H9 (cell line): Measurements from ENCODE around the gene SIL1. TPM values are rescaled to one million over a fixed set of nuclear protein-coding genes. Genes with fewer than 3 reads are reported as not detected.

Experiments used
- DNase-seq: peaks from one replicate; pipeline ENCODE4 v3.0.0-alpha.2; 2017
- H2AFZ ChIP-seq: one replicate; pipeline ENCODE4 v1.6.1; 2013; ENCODE audit warnings: mild to moderate bottlenecking, low read length, control low read depth, moderate library complexity
- H2AK5ac ChIP-seq: 2 replicates; pipeline ENCODE4 v1.6.1; 2013; ENCODE audit warnings: low read length, control low read depth, mixed read lengths; ENCODE audit not compliant: insufficient read length
- H2BK120ac ChIP-seq: one replicate; pipeline ENCODE4 v1.6.1; 2013; ENCODE audit warnings: low read depth, mild to moderate bottlenecking, low read length, control low read depth, inconsistent platforms; ENCODE audit not compliant: poor library complexity, severe bottlenecking
- H2BK12ac ChIP-seq: 2 replicates; pipeline ENCODE4 v1.6.1; 2013; ENCODE audit warnings: low read length, control low read depth, mixed read lengths, low read depth; ENCODE audit not compliant: insufficient read length
- H2BK15ac ChIP-seq: 2 replicates; pipeline ENCODE4 v1.6.1; 2013; ENCODE audit warnings: low read depth, low read length, control low read depth
- H2BK20ac ChIP-seq: one replicate; pipeline ENCODE4 v1.6.1; 2013; ENCODE audit warnings: low read depth, mild to moderate bottlenecking, low read length, control low read depth, inconsistent platforms; ENCODE audit not compliant: poor library complexity, severe bottlenecking
- H2BK5ac ChIP-seq: 2 replicates; pipeline ENCODE4 v1.6.1; 2013; ENCODE audit warnings: low read length, control low read depth, mixed read lengths; ENCODE audit not compliant: insufficient read length
- H3K14ac ChIP-seq: 2 replicates; pipeline ENCODE4 v1.6.1; 2013; ENCODE audit warnings: low read length, control low read depth; ENCODE audit not compliant: insufficient read depth
- H3K18ac ChIP-seq: 2 replicates; pipeline ENCODE4 v1.6.1; 2013; ENCODE audit warnings: low read depth, mild to moderate bottlenecking, mixed read lengths, low read length, control low read depth; ENCODE audit not compliant: insufficient read length
- H3K23ac ChIP-seq: 2 replicates; pipeline ENCODE4 v1.6.1; 2013; ENCODE audit warnings: low read length, control low read depth, mixed read lengths, low read depth; ENCODE audit not compliant: insufficient read length
- H3K23me2 ChIP-seq: 2 replicates; pipeline ENCODE4 v1.6.1; 2013; ENCODE audit warnings: low read depth, mild to moderate bottlenecking, mixed read lengths, low read length, control low read depth; ENCODE audit not compliant: insufficient read length, poor library complexity, severe bottlenecking
- H3K27ac ChIP-seq: 2 replicates; pipeline ENCODE4 v1.5.1; 2013; ENCODE audit warnings: low read length, control low read depth, mixed read lengths, low read depth; ENCODE audit not compliant: insufficient read length
- H3K27me3 ChIP-seq: 2 replicates; pipeline ENCODE4 v1.6.1; 2013; ENCODE audit warnings: low read length, control low read depth, inconsistent platforms; ENCODE audit not compliant: insufficient read depth
- H3K4ac ChIP-seq: 2 replicates; pipeline ENCODE4 v1.6.1; 2013; ENCODE audit warnings: low read depth, mild to moderate bottlenecking, control low read depth, inconsistent platforms, low read length, moderate library complexity
- H3K4me1 ChIP-seq: 2 replicates; pipeline ENCODE4 v1.6.1; 2013; ENCODE audit warnings: low read length, control low read depth, inconsistent platforms; ENCODE audit not compliant: insufficient read depth
- H3K4me2 ChIP-seq: 2 replicates; pipeline ENCODE4 v1.6.1; 2013; ENCODE audit warnings: low read length, control low read depth, mixed read lengths; ENCODE audit not compliant: insufficient read length, insufficient read depth
- H3K56ac ChIP-seq: 2 replicates; pipeline ENCODE4 v1.6.1; 2013; ENCODE audit warnings: low read depth, mild to moderate bottlenecking, mixed read lengths, low read length, control low read depth; ENCODE audit not compliant: insufficient read length
- H3K79me1 ChIP-seq: 2 replicates; pipeline ENCODE4 v1.6.1; 2013; ENCODE audit warnings: low read depth, mild to moderate bottlenecking, moderate library complexity, low read length, control low read depth, inconsistent platforms; ENCODE audit not compliant: insufficient read depth, poor library complexity, severe bottlenecking
- H3K79me2 ChIP-seq: 2 replicates; pipeline ENCODE4 v1.6.1; 2013; ENCODE audit warnings: low read length, control low read depth, inconsistent platforms; ENCODE audit not compliant: insufficient read depth
- H3K9ac ChIP-seq: 2 replicates; pipeline ENCODE4 v1.6.1; 2013; ENCODE audit warnings: low read length, control low read depth, mixed read lengths; ENCODE audit not compliant: insufficient read length; ENCODE audit errors: extremely low read depth
- H3K9me3 ChIP-seq: one replicate; pipeline ENCODE4 v1.6.1; 2013; ENCODE audit warnings: low read depth, low read length, inconsistent platforms; ENCODE audit not compliant: control insufficient read depth
- H3T11ph ChIP-seq: one replicate; pipeline ENCODE4 v1.6.1; 2013; ENCODE audit warnings: mild to moderate bottlenecking, low read length, control low read depth, inconsistent platforms
- H4K20me1 ChIP-seq: one replicate; pipeline ENCODE4 v1.6.1; 2013; ENCODE audit not compliant: control insufficient read depth, insufficient read length, insufficient read depth
- H4K5ac ChIP-seq: 2 replicates; pipeline ENCODE4 v1.6.1; 2013; ENCODE audit warnings: low read depth, mild to moderate bottlenecking, mixed read lengths, low read length, control low read depth; ENCODE audit not compliant: insufficient read length
- H4K8ac ChIP-seq: replicated peaks from 2 replicates; pipeline ENCODE4 v1.6.1; 2013; ENCODE audit warnings: low read length, control low read depth, mixed read lengths, low read depth; ENCODE audit not compliant: insufficient read length
- H4K91ac ChIP-seq: 2 replicates; pipeline ENCODE4 v1.6.1; 2013; ENCODE audit warnings: low read depth, mild to moderate bottlenecking, moderate library complexity, mixed read lengths, low read length, control low read depth; ENCODE audit not compliant: insufficient read length
- H3K27ac Mint-ChIP-seq, 3 experiments: 2 replicates in 2 of 3; 3 replicates in 1 of 3; pipeline ENCODE4 v1.8.0; 2020 to 2021; ENCODE audit warnings: mixed read lengths in 3 of 3, mild to moderate bottlenecking in 1 of 3, moderate library complexity in 1 of 3
- H3K27me3 Mint-ChIP-seq: 2 replicates; pipeline ENCODE4 v1.8.0; 2021; ENCODE audit warnings: low read depth, mild to moderate bottlenecking, moderate library complexity, mixed read lengths
- H3K36me3 Mint-ChIP-seq, 3 experiments: 2 replicates in 2 of 3; 3 replicates in 1 of 3; pipeline ENCODE4 v1.8.0; 2020 to 2021; ENCODE audit warnings: low read depth in 3 of 3, mixed read lengths in 3 of 3; ENCODE audit not compliant: insufficient read depth in 1 of 3
- H3K4me1 Mint-ChIP-seq, 2 experiments: 2 replicates each; pipeline ENCODE4 v1.8.0; 2020; ENCODE audit warnings: mixed read lengths in 2 of 2
- H3K4me3 Mint-ChIP-seq, 2 experiments: 2 replicates in 1 of 2; 3 replicates in 1 of 2; pipeline ENCODE4 v1.8.0; 2020 to 2021; ENCODE audit warnings: mild to moderate bottlenecking in 2 of 2, mixed read lengths in 2 of 2, moderate library complexity in 1 of 2
- H3K9me3 Mint-ChIP-seq, 2 experiments: 2 replicates in 1 of 2; 3 replicates in 1 of 2; pipeline ENCODE4 v1.8.0; 2020; ENCODE audit warnings: mild to moderate bottlenecking in 2 of 2, mixed read lengths in 2 of 2, moderate library complexity in 1 of 2
- CTCF ChIP-seq: fragments of 200-600 bp; sonication (generic); conservative IDR thresholded peaks from 3 replicates; pipeline ENCODE4 v1.8.0; 2021; ENCODE audit warnings: antibody characterized with exemption, mild to moderate bottlenecking
- WGBS: extraction: QIAGEN DNeasy Blood & Tissue Kit; methylation state at CpG from one replicate; pipeline ENCODE4 v1.1.7; 2013; ENCODE audit warnings: missing lambda C conversion rate, low lambda C conversion rate, mixed read lengths; ENCODE audit not compliant: insufficient read length; ENCODE audit errors: extremely low coverage; 5-methylcytosine and 5-hydroxymethylcytosine counted together
- total RNA-seq: library from RNA; stranded (reverse); gene quantifications from 2 replicates; pipeline ENCODE4 v1.2.1, GENCODE V29; 2021

Gene SIL1
- total RNA-seq, 1 experiment from 2014 or later = 10.6 TPM

GRCh38 chr5:138914338-138914737 lies 283.8 kb downstream of the SIL1 start:
- no peak overlapping the region for H3T11ph ChIP-seq
- no peak overlapping the region for H2BK15ac ChIP-seq
- H3K9me3 Mint-ChIP-seq = no peaks in the 10 kb centered on the region
- H3K18ac ChIP-seq = no peak overlapping the region
- H3K9me3 ChIP-seq = no peaks in the 10 kb centered on the region
- no peak overlapping the region; a peak in 1 of 7 replicates for H3K27ac Mint-ChIP-seq
- no peak overlapping the region for H3K14ac ChIP-seq
- no peak for DNase-seq
- H3K23me2 ChIP-seq = no peaks in the 10 kb centered on the region
- H3K79me2 ChIP-seq = no peaks in the 10 kb centered on the region
- no CpG with 5 or more reads among the region's 3 CpGs for WGBS
- no peak overlapping the region for H4K8ac ChIP-seq
- no peak overlapping the region for H4K91ac ChIP-seq
- H3K27me3 ChIP-seq = no peaks in the 10 kb centered on the region
- H3K56ac ChIP-seq = no peak overlapping the region
- no peaks in the 10 kb centered on the region for H3K4me1 ChIP-seq
- H3K27ac ChIP-seq = no peak overlapping the region
- peaks cover 6 to 54% (median 49%) of the 10 kb centered on the region in 3 experiments; a peak in 6 of 7 replicates for H3K36me3 Mint-ChIP-seq
- H4K5ac ChIP-seq = no peak overlapping the region
- H2BK120ac ChIP-seq = no peak overlapping the region
- TF ChIP-seq CTCF = no peak
- H2BK20ac ChIP-seq = no peak overlapping the region
- H3K79me1 ChIP-seq = peaks cover 4% of the 10 kb centered on the region
- no peak overlapping the region for H2AK5ac ChIP-seq
- H2AFZ ChIP-seq = no peak overlapping the region
- H3K4me2 ChIP-seq = no peak overlapping the region
- no peak overlapping the region for H3K9ac ChIP-seq
- H3K23ac ChIP-seq = no peak overlapping the region
- no peak overlapping the region for H3K4me3 Mint-ChIP-seq
- no peaks in the 10 kb centered on the region for H4K20me1 ChIP-seq
- H2BK5ac ChIP-seq = no peak overlapping the region
- H3K27me3 Mint-ChIP-seq = no peaks in the 10 kb centered on the region
- no peak overlapping the region for H3K4ac ChIP-seq
- no peak overlapping the region for H2BK12ac ChIP-seq
- peaks cover 5 to 14% of the 10 kb centered on the region in 2 experiments; a peak in 2 of 4 replicates for H3K4me1 Mint-ChIP-seq
